Measurements from ENCODE around the gene RXRA. TPM values are rescaled to one million over a fixed set of nuclear protein-coding genes. Genes with fewer than 3 reads are reported as not detected.
A peak's percentile ranks its signal among the peaks of the same experiment; 100 is the strongest.

The RXRA gene
- total and polyA plus RNA-seq, 2 of the 13 experiments (the other 11 are each of a cell fraction or from before 2014, with no cell fraction given) = 18.9 to 29.2 TPM

DNA sequence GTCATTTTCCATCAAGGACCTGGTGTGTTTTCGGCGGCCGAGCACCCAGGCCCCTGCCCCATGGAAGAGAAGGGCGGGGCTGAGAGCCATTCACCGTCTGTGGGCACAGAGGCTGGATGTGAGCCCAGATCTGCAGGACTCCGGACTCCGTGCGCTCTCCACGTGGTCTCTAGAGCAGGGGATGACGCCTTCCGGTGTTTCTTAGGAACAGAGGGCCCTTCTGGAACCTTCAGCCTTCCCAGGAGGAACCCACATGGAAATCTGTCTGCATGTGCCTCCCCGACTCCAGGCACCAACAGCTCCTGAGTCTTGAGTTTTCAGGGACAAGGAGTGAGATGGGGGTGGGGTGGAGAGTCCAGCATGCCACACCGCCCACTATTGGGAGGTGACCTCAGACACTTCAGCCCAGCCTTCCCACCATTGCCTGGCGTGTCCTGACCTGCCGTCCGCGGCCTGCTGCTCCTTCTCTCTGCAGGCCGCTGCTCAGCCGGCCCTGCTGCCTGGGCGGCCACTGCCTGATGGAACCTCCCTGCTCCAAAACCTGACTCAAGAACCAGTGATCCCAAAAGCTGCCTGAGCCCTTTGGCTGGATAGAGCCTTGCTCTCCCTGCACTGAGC, 2.4 kb upstream of the RXRA start (continued):
- TF ChIP-seq, protein P1, sequence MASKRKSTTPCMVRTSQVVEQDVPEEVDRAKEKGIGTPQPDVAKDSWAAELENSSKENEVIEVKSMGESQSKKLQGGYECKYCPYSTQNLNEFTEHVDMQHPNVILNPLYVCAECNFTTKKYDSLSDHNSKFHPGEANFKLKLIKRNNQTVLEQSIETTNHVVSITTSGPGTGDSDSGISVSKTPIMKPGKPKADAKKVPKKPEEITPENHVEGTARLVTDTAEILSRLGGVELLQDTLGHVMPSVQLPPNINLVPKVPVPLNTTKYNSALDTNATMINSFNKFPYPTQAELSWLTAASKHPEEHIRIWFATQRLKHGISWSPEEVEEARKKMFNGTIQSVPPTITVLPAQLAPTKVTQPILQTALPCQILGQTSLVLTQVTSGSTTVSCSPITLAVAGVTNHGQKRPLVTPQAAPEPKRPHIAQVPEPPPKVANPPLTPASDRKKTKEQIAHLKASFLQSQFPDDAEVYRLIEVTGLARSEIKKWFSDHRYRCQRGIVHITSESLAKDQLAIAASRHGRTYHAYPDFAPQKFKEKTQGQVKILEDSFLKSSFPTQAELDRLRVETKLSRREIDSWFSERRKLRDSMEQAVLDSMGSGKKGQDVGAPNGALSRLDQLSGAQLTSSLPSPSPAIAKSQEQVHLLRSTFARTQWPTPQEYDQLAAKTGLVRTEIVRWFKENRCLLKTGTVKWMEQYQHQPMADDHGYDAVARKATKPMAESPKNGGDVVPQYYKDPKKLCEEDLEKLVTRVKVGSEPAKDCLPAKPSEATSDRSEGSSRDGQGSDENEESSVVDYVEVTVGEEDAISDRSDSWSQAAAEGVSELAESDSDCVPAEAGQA (IDR thresholded peaks at IDR 0.05; ENCODE audit: low read depth) = no peak
- TF ChIP-seq, protein P1 (CRISPR knock-in tag; IDR thresholded peaks at IDR 0.05; ENCODE audit: borderline replicate concordance) = peak; percentile 79; the same call in 1 of the 2 replicates
- TF ChIP-seq, protein P2, sequence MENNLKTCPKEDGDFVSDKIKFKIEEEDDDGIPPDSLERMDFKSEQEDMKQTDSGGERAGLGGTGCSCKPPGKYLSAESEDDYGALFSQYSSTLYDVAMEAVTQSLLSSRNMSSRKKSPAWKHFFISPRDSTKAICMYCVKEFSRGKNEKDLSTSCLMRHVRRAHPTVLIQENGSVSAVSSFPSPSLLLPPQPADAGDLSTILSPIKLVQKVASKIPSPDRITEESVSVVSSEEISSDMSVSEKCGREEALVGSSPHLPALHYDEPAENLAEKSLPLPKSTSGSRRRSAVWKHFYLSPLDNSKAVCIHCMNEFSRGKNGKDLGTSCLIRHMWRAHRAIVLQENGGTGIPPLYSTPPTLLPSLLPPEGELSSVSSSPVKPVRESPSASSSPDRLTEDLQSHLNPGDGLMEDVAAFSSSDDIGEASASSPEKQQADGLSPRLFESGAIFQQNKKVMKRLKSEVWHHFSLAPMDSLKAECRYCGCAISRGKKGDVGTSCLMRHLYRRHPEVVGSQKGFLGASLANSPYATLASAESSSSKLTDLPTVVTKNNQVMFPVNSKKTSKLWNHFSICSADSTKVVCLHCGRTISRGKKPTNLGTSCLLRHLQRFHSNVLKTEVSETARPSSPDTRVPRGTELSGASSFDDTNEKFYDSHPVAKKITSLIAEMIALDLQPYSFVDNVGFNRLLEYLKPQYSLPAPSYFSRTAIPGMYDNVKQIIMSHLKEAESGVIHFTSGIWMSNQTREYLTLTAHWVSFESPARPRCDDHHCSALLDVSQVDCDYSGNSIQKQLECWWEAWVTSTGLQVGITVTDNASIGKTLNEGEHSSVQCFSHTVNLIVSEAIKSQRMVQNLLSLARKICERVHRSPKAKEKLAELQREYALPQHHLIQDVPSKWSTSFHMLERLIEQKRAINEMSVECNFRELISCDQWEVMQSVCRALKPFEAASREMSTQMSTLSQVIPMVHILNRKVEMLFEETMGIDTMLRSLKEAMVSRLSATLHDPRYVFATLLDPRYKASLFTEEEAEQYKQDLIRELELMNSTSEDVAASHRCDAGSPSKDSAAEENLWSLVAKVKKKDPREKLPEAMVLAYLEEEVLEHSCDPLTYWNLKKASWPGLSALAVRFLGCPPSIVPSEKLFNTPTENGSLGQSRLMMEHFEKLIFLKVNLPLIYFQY (CRISPR knock-in tag; IDR thresholded peaks at IDR 0.05; ENCODE audit: borderline replicate concordance) = 0 out of 2 replicates have a peak, but pooled peaks have one; percentile 57
- no peak; the same call in 1 of the 2 replicates for TF ChIP-seq ZNF460 (CRISPR knock-in tag; IDR thresholded peaks at IDR 0.05; ENCODE audit: borderline replicate concordance)
- TF ChIP-seq NCOA1 (CRISPR knock-in tag; IDR thresholded peaks at IDR 0.05) = no peak
- peak; percentile 90 for TF ChIP-seq ZNF883 (CRISPR knock-in tag; IDR thresholded peaks at IDR 0.05; ENCODE audit: not compliant biosample characterization)
- TF ChIP-seq, protein P3, sequence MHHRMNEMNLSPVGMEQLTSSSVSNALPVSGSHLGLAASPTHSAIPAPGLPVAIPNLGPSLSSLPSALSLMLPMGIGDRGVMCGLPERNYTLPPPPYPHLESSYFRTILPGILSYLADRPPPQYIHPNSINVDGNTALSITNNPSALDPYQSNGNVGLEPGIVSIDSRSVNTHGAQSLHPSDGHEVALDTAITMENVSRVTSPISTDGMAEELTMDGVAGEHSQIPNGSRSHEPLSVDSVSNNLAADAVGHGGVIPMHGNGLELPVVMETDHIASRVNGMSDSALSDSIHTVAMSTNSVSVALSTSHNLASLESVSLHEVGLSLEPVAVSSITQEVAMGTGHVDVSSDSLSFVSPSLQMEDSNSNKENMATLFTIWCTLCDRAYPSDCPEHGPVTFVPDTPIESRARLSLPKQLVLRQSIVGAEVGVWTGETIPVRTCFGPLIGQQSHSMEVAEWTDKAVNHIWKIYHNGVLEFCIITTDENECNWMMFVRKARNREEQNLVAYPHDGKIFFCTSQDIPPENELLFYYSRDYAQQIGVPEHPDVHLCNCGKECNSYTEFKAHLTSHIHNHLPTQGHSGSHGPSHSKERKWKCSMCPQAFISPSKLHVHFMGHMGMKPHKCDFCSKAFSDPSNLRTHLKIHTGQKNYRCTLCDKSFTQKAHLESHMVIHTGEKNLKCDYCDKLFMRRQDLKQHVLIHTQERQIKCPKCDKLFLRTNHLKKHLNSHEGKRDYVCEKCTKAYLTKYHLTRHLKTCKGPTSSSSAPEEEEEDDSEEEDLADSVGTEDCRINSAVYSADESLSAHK (CRISPR knock-in tag; IDR thresholded peaks at IDR 0.05; ENCODE audit: borderline replicate concordance) = no peak
- TF ChIP-seq TCF12 (IDR thresholded peaks at IDR 0.05) = no peak
- no peak for TF ChIP-seq TCF12 (CRISPR knock-in tag; IDR thresholded peaks at IDR 0.05)
- no peak; the same call in 1 of the 2 replicates for TF ChIP-seq ZNF501 (CRISPR knock-in tag; IDR thresholded peaks at IDR 0.05)
- TF ChIP-seq, protein P4, sequence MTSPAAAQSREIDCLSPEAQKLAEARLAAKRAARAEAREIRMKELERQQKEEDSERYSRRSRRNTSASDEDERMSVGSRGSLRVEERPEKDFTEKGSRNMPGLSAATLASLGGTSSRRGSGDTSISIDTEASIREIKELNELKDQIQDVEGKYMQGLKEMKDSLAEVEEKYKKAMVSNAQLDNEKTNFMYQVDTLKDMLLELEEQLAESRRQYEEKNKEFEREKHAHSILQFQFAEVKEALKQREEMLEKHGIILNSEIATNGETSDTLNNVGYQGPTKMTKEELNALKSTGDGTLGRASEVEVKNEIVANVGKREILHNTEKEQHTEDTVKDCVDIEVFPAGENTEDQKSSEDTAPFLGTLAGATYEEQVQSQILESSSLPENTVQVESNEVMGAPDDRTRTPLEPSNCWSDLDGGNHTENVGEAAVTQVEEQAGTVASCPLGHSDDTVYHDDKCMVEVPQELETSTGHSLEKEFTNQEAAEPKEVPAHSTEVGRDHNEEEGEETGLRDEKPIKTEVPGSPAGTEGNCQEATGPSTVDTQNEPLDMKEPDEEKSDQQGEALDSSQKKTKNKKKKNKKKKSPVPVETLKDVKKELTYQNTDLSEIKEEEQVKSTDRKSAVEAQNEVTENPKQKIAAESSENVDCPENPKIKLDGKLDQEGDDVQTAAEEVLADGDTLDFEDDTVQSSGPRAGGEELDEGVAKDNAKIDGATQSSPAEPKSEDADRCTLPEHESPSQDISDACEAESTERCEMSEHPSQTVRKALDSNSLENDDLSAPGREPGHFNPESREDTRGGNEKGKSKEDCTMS (CRISPR knock-in tag; conservative IDR thresholded peaks at IDR 0.05) = no peak
- no peak for TF ChIP-seq ARNT (IDR thresholded peaks at IDR 0.05)
- peak; percentile 59; the same call in 1 of the 2 replicates for TF ChIP-seq KDM2A (CRISPR knock-in tag; IDR thresholded peaks at IDR 0.05; ENCODE audit: borderline replicate concordance, low read depth)
- peak; percentile 85; the same call in 1 of the 2 replicates for TF ChIP-seq SALL2 (CRISPR knock-in tag; IDR thresholded peaks at IDR 0.05)
